Measurements from ENCODE around the gene BCAP31.
"Not testable (repeated sequence)": the region's sequence is repeated elsewhere in the genome, so short reads cannot be mapped to it uniquely, and the experiment has no call there.

Gene BCAP31

DNA sequence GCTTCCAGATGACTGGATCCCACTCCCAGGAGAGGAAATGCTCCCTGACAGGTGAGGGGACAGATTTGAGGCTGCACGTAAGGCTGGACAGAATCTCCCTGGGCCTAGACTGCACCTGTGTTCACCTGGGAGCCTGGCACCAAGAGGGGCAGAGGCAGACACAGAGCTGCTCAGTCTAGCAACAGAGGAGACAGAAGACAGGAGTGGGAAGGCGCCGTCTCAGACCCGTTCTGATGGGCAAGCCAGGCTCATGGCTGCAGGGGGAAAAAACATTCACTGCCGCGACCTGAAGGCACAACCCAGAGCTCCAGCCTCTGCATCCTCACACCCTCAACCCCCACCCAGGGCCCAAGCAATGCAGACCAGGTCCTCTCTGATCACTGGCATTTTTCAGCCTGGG, 16.8 kb downstream of the BCAP31 start:
- no peak for DNase-seq

DNA sequence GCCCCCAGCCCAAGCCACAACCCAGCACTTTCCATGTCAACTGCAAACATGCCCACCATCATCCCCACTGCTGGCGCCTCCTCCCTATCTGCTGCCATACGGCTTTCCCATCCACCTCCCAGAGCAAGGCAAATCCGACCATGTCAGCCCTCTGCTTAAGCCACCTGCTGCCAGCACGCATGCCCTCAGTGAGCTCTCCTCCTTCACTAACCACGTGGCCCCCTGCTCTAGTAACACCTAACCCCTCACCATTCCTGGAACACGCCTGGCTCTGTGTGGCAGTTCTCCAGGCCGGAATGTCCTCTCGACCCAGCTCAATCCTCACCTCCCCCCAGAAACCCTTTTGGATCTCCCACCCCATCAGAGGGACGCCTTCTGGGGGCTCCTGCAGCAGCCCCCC, 17.4 kb downstream of the BCAP31 start:
- no peak for DNase-seq

DNA sequence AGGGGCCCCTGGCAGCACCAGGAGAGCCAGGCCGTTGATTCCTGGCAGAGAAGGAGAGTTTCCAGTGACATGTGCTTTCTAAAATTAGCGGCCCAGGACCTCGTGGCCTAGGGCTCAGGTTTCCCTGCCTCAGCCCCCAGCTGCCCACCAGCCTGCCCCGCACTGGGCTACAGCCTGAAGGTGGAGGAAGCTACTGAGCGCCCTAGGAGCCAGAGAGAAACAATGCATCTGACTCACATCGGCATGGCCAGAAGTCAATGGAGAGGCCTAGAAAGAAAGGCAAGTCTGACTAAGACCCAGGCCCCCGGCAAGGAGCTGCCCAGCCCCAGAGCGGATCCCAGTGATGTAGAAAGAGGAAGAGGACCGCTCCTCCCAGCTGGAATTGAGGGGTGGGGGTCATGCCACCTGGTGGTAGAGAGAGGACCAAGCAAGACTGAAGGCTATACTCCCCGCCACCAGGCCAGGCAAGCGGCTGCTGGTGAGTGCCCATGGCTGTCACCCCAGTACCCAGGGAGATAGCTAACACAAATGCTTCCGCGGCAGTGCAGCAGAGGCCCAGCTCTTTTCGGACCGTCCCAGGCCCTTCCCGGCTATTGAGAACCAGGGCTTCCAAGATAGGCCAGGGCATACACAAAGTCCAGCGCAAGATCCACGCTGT, 18.7 kb downstream of the BCAP31 start:
- not testable (repeated sequence) for DNase-seq

DNA sequence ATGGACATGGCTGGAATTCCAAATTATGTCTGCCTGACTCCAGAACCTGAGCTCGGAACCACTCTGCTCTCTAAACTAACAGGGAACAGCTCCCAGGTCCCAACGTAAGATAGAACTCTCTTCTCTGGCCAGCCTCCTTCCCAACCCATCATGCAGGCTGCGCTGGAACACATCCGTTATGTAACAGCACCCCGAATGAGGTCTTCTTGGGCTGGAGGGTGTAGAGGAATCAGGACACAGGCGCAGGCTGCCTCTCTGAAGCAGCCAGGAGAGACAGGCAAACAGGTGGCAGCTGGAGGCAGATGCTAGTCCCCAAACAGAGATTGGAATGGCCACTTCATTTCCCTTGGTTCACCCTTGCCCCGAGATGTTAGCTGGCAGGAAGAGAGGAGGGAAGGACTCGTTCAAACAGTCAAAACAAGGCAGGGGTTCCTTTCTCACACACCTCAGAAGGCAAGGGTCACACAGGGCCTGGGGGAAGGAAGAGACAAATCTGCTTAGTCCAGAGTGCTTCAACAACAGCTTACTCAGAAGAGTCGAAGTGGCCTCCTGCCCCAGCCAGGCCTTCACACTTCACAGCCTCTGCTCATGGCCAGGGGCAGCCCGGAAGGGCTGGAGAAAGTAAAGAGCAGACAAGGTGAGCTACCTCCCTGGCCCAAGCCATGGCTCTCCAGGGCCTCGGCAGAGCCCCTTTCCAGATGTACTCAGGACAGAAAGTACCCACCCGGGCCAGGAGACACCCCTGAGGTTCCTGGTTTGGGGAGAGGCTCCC, 19.4 kb downstream of the BCAP31 start:
- DNase-seq, result not testable (repeated sequence)

DNA sequence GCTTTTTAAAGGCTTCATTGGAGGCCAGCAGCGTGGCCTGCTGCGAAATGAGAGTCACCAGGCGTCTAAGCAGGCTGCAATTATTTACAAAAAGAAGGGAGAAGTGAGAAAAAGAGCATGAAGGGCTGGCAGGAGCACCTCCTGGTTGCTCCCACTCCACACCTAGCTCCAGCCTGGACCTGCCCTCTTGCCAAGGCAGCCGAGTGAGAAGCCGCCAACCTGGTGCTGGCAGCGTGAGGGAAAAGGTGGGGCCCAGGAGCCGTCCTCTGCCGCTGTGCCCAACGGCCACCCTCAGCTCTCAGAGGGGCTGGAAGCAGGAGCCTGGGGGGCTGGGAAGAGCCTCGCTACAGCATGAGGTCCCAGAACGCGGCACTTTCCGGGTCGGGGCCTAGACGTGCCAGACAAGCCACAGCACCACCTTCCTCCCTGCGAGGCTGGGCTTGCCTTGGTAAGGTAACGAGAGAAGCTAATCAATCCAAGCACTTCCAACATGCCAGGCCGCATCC, 20.1 kb downstream of the BCAP31 start:
- no peak for DNase-seq

DNA sequence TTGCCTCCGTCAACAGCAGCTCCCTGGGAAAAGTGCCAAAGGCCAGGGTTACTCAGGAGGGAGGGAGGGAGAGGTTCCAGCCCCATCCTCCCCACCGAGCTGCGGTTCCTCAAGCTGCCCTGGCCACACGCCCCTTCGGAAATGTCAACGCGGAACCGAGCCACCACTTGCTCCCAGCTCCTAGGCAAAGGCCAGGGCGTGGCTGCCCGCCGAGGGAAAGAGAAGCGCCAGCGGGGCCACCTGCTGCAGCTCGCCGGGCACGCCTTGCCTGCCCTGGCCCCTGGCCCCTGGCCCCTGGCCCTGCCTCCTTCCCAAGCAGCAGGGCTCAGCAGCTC, 21.2 kb downstream of the BCAP31 start:
- no peak for DNase-seq

DNA sequence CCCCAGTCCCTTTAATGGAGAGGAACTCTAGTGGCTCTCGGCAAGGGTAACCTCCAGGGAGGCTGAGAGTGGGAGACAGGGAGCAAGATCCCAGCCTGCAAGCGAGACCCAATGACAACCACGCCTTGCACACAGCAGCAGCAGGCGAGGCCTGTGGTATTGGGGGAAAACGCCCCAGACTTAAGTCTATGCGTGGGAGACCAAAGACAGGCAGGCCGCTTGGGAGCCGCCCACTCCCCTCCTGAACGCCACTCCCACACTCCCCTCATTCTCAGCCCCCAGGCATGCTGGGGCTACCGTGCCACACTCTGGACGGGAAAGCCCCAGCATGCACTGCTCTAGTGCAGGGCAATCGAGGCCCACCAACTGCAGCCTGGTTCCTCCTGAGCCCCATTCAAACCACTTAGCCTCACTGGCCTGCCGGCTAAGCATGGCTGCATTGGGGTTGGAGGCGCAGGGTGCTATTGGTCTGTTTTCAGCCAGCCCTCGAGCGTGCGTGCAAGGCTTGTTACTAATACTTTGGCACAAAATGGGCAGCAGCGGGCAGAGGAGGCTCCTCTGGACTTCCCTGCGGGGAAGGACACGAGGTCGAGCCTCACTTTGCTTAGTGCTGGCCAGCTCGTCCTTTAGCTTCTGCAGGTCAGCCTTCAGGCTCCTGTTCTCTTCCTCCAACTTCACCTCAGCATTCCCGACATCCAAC, 21.7 kb downstream of the BCAP31 start:
- no peak for DNase-seq

DNA sequence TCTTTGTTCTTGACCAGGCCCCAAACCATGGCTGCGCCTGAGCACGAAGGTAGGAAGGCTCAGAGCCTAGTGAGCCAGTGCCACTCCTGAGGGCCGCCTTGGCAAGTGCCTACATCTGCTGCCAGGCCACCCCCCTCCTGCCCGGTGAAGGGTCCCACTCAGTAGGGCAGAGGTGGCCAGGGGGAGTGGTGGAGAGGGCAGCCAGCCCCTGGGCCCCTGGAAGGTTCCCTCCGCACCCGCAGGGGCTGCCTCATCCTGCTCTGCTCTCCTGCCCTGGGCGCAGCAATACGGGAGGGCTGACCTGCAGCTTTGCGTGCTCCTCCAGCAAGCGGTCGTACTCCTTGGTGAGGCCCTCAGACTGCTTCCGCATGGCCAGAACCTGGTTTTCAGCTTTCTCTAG, 22.5 kb downstream of the BCAP31 start:
- DNase-seq, result no peak

DNA sequence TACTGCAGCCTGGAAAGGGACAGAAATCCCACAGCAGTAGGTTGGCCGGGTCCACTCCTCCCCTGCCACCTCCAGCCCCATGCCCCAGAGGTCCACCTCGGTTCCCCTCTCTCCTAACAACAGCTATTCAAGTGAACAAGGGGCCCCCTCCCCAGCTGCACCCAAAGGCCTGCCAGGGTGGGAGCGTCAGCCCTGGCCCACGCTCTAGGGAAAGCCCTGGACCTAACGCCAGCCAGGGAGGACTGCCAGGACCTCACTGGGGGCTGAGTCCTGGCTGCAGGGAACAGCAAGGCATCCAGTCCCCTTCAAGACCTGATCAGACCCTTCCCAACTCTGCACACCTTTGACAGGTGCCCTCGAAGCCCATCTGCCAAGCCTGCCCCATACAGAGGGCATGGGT, 23.2 kb downstream of the BCAP31 start:
- no peak for DNase-seq

DNA sequence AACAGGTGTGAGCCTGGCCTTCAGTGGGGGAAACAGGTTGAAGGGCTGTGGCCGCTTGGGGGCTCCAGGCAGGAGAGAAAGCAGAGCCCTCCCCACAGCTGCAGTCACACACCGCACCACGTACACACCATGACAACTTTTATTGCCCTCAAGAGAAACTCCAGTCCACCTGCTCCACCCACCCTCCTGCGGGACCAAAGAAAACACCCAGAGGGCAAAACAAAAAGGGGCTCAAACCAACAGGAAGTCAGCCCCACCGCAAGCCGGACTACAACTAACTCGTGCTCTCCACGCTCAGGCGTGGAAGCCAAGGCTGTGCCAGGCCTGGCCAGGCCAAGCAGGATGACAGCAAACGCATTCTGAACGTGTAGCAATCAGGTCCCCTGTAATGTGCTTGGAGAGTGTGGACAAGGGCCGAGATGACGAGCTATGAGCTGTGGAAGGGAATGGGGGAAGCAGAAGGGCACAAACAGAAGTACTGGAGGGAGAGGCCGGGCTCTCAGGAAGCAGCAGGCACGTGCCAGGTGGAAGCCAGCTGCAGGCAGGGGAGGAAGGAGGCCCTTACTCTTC, 23.7 kb downstream of the BCAP31 start:
- no peak for DNase-seq

DNA sequence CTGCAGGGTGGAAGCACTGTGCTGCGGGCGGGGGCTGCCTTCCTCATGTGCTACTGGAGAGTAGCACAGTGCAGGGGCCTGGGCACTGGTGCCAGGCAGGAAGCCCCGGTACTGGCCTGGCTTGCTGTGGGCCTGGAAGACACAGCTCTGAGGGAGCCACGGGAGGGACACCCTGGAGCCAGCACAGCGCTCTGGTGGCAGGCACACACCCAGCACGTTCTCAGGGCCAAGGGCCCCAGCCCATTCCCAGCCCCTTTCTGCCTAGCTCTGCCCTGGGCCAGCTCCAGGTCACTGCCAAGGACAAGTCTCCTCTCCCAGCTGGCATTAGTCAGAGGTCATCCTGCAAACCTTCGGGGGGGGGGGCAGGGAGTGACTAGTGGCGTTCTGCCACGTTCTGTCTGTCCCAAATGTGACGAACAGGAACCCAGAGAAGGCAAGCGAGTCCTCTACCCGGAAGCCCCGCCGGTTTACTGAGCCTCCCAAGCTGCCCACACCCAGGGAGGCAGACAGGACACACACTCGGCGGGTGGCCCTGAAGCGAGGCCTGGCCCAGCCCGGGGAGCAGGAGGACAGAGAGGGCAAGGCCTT, 24.3 kb downstream of the BCAP31 start:
- not testable (repeated sequence) for DNase-seq

DNA sequence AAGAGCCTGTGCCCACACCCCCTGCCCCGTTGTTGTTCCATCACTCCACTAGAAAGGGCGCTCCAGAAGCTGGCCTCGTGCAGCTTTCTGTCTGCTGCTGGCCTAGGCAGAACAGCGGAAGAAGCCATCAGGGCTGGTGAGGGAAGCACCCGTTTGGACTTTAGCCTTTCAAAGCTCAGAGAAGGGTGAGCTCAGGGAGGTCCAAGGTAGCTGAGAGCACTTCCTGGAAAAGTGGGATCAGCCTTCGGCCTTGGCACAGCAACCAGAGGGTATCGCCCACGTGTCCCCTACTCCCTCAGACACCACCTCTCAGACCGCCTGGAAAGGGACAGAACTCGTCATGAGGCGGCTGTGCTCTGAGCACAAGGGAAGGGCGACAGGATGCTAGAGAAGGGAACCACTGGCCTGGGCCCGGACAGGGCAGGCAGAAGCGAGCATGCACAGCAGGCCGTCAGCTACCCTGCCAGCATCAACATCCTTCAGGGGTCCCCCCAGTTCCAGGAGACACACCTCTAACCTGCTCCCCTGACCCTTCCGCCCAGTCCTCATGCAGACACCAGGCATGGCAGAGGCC, 24.9 kb downstream of the BCAP31 start:
- DNase-seq, result not testable (repeated sequence)

DNA sequence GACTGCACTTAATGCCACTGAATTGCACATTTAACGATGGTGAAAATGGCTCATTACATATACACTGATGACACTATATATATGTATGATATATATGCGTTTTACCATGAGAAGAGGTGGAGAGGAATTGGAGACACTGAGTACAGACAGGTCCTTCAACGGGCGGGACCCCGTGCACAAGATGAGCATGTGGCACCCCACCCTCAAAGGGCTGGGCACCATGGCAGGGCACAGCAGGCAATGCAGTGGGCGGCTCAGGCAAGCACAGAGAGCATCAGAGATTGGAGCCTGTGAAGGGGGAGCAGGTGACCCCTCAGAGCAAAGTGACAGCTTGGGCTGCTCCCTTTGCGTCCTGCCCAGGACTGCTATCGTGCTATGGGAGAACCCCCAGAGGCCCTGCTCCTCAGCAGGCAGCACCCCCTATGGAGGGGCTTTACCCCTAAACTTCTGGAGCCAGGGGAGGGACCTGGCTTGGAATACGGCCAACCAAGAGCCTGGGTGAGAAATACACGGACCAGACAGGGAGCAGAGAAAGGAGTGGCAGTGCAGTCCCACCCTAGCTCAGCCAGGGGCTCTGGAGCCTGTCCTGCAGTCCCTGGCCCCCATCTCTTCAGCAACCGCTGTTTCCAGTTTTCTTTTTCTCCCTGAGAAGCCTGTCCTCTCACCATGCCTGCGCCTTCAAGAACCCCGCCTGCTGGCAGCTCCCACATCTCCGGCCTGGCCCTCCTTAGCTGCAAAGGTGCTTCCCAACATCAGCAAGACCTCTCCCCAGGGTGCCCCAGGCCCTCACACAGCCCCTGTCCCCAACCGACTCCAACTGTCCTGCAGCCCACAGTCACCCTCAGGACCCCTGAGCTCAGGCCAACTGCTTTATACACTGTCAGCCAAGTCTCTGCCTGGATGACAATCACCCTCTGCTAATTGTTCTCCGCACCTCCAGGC, 26.0 kb downstream of the BCAP31 start:
- DNase-seq, result no peak

DNA sequence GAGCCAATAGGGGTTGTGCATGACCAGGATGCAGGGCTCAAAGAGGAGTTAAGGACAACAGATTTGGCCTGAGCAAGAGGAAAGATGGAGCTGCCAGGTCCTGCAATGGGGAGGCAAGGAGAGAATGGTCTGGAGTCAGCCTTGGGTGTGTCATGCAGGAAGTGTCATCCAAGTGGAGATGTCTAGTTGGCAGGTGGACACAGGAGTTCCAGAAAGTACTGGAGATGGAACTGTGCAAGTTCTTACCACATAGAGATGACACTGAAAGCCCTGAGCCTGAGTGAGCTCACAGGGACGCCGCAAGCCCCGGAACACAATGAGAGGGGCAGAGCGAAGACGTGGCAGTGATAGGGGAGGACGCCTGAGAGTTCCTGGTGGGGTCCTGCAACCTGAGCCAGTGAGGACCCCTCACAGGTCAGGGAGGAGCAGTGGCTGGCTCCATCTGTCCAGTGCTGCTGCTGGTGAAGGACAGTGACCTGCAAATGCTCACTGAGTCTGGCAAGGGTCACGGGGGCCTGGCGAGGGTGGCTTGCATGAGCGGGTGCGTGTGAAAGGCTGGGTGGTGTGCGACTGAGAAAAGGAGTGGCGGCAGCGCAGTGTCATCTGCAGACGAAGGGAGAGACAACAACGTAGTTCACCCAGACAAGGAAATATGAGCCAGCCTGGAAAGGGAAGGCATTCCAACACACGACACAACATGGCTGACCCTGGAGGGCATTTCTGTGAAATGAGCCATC, 27.0 kb downstream of the BCAP31 start:
- not testable (repeated sequence) for DNase-seq

DNA sequence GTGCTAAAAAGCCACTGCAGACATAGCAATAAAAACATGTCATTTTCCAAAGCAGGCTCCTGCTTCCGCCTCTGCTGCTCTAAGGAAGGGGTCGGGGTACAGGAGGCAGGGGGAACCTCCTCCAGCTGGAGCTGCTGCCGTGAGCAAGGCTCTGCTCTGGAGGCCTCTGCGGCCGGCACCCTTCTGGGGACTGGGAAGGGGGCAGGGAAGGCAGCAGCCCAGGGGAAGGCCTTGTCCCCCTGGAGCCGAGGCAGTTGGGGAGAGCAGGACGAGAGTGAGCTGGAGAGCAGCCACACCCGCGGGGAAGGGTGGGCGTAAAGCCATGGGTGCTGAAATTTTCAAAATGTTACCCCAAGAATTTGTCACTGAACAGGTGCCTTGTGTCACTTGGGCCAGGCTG, 27.6 kb downstream of the BCAP31 start:
- DNase-seq, result not testable (repeated sequence)

DNA sequence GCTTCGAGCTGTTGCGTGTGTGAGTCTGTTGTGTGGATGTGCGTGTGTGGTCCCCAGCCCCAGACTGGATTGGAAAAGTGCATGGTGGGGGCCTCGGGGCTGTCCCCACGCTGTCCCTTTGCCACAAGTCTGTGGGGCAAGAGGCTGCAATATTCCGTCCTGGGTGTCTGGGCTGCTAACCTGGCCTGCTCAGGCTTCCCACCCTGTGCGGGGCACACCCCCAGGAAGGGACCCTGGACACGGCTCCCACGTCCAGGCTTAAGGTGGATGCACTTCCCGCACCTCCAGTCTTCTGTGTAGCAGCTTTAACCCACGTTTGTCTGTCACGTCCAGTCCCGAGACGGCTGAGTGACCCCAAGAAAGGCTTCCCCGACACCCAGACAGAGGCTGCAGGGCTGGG, 28.1 kb downstream of the BCAP31 start:
- no peak for DNase-seq

DNA sequence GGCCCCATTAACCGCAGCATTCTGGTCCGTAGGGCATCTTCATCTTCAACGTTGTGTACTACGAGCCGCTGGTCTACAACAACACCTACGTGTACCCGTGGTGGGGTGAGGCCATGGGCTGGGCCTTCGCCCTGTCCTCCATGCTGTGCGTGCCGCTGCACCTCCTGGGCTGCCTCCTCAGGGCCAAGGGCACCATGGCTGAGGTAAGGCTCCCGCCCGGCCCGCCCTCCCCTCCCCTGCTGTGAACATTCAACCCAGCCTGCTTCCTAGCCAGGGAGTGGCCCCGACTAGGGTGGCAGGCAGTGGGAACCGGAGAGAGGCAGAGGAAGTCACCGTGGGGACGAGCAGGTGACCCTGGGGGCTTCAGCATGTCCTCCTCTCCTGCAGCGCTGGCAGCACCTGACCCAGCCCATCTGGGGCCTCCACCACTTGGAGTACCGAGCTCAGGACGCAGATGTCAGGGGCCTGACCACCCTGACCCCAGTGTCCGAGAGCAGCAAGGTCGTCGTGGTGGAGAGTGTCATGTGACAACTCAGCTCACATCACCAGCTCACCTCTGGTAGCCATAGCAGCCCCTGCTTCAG, 29.4 kb downstream of the BCAP31 start:
- DNase-seq, result no peak

DNA sequence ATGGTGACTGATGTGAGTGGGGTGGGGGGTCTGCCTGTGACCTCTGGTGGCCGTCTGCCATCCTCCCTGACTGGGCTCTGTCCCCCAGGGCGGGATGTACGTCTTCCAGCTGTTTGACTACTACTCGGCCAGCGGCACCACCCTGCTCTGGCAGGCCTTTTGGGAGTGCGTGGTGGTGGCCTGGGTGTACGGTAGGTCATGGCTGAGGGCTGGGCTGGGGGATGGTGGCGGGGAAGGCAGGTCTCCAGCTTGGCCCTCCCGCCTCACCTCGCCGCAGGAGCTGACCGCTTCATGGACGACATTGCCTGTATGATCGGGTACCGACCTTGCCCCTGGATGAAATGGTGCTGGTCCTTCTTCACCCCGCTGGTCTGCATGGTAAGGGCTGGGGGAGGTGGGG, 29.9 kb downstream of the BCAP31 start:
- DNase-seq, result not testable (repeated sequence)

DNA sequence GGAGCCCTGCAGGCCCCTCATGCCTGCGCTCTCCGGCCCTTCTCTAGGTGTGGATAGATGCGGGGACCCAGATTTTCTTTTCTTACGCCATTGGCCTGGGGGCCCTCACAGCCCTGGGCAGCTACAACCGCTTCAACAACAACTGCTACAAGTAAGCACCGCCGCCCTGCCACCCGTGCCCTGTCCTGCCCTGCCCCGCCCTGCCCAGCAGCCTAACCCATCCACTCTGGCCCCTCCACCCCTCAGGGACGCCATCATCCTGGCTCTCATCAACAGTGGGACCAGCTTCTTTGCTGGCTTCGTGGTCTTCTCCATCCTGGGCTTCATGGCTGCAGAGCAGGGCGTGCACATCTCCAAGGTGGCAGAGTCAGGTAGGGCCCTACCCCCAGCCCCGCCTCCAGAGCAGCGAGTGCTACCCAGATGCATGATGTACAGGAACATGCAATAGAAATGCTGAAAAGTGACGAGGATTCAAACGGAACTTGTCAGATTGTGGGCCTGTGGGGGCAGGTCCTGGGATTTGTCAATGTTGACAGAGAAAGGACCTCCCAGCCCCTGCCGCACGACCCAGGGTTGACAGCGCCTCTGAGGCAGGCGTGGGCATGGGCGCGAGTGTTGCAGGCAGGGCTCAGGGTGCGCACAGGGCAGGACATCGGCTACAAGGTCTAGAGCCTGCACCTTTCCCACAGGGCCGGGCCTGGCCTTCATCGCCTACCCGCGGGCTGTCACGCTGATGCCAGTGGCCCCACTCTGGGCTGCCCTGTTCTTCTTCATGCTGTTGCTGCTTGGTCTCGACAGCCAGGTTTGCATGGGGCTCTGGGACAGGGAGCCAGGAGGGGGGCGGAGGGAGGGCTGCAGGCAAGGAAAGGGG, 30.7 kb downstream of the BCAP31 start:
- DNase-seq, result no peak
